ENCODE results near the gene MCL1. TPM values are rescaled to one million over a fixed set of nuclear protein-coding genes. Genes with fewer than 3 reads are reported as not detected.
A peak's percentile ranks its signal among the peaks of the same experiment; 100 is the strongest.

Gene MCL1
- polyA plus RNA-seq, 12 donors = 125 to 262 (median 159) TPM; not detected in 1

DNA sequence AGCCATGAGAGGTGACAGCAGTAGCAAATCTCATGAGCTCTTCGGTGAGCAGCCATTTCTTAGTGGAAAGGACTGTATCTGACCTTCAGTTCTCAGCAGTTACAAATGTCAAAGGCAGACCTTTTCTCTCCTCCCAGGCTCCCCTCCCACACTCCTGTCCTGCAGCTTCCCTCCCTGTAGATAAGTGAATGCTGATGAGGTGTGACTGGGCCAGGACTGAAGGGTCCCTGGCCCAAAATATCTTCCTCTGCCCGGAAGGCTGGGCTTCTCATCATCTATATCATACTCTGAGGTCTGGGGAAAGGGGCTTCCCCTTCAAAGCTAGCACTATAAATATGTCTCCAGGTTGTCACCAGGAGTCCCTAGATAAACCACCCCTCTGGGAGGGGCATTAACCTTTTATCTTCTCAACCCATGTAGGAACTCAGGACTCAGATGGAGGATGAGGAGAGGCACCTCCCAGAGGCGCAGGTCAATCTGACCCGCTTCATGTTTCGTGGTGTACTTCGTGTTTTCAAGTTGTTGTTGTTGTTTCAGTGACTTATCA is 33.9 kb downstream of the MCL1 start:
- DNase-seq = no peak

DNA sequence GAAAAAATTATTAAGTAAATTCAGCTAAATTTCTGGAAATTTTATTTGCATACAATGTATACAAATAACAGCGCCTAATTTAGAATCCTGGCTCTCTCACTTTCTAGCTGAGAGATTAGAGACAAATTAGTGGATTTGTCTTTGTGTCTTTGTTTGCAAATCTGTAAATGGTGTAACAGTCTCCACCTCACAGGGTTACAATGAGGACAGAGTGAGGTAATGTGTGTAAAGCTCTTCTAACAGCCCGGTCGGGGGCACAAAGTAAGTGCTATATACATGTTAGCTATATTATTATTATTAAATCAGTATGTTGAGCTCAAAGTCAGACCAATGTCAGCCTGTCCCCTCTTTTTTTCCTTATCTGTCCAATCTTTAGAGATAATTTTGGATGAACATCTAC is 35.2 kb downstream of the MCL1 start:
- DNase-seq = no peak

DNA sequence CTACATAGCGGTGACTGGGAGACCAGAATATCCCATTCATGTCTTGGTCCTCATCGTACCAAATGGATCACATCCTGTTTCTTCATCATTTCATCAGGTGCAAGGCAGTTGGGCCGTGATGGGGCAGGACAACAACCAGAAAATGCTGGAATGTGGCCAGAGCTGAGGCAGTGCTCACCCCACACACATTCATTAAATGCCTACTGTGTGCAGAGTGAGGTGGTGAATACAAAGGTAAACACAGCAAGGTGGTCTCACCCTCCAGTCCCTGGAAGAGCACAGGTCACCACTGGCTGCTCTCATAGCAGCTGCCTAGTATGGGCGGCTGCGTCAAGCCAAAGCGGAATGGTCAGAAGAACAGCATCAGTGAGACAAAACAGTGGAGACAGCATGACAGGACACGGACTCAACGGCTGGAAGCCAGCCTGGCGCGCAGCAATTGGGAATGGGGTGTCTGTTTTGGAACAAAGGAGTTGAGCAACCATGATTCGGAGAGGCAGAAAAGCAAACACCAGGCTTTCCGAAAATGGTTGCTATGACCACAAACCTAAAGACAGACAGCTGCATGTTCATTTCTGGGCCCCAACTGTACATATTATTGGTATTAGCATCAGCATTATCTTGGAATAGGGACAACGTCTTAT is 35.8 kb downstream of the MCL1 start:
- DNase-seq = peak; percentile 75

DNA sequence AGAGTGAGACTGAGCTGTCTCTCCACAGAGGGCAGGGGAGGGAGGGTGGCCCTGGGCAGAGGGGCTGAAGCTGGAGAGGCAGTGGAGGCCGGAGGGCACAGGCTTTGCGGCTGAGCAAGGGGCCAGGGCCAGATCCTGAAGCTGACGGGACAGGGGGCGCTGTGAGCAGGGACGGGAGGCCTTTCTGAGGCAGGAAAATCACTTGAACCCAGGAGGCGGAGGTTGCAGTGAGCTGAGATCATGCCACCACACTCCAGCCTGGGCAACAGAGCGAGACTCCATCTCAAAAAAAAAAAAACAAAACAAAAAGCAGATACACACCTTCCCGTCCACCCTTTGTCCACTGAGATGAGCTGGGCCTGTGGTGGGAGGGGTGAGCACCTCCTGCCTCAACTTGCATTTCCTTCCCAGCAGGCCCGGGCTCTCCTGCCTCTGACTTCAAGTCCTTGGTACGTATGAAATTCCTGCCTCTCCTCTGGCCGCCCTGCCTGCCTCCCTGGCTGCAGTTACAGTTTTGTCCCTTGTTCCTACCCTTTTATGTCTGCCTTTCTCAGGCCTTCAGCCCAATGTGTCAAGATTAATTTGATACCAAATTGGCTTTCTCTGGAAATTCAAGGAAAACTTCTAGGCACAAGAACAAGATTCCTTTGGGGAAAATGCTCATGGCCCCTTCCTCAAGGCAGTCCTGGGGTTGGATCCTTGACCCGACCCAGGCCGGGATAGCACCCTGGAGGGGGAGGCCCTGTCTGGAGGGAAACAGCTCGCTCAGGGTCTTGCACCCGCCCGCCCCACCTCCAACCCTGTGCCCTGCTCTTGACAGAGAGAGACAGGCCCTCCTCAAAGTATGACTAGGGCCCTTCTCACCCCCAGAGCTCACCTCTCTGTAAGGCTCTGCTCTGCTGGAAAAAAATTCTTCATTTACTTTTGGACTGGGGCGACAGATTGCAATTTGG is 41.4 kb downstream of the MCL1 start:
- no peak for DNase-seq

DNA sequence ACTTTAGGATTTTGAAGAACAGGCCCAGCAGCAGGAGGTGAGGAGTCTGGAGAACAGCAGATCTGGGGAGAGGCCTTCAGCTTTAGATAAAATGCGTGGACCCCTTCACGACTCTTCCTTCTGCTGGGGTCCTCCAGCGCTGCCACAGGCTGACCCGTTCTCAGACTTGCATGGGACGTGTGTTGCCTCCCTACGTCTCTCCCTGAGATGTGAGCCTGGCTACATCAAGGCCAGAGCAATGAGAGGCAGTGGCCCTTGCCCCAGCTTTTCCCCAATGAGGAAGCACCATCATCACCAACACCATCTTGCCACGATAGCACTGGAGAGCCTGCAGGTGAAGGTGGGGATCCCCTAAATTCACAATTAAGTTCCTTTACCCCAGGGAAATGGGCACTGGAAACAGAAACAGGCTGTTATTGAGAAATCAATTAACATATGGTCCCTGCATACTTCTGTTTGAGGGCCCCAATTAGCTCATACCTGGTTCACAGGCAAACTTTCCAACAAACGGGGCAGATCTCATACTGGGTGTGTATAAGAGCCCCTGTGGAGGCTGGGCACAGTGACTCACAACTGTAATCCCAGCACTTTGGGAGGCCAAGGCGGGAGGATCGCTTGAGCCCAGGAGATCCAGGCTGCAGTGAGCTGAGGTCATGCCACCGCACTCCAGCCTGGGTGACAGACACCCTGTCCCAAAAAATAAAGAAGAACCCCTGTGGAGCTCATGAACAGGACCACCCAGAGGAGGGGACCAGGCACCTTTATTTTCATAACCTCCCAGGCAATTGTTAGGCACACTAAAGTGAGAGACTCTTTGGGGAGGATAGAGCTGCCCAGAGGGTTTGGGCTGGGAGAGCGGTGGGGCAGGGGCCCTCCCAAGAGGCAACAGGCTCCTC is 42.3 kb downstream of the MCL1 start:
- no peak for DNase-seq

DNA sequence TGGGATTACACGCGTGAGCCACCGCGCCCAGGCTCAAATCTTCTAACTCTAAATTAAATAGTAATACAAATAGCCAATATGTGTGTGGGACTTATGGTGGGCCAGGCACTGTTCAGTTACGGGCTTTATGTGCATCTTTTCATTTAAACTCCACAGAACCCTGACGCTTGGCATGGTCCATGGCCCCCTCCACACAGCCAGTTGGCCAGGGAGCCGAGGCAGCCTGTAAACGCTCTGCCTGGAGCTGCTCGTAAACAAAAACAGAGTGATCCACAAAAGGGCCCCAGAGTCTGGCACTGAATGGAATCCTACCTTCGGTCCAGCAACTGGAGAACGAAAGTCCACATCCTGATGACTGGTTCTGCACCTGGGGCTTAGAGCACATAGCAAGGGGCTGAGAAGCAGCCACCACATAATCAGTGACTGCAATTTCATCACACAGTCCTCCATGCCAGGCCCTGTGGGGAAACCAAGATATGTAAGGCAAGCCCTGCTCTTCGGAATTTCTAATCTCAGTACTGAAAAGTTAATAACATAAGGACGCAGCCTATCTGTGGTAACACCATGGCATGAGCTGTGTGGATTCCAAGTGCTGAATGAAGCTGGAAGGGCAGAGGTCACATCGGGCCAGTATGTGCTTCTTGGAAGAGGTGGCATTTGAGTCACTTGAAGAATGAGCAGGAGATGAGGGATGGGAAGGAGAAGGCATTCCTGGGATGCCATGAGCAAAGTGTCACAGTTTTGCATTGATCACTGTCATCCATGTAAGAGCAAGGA is 43.7 kb downstream of the MCL1 start:
- DNase-seq = no peak

DNA sequence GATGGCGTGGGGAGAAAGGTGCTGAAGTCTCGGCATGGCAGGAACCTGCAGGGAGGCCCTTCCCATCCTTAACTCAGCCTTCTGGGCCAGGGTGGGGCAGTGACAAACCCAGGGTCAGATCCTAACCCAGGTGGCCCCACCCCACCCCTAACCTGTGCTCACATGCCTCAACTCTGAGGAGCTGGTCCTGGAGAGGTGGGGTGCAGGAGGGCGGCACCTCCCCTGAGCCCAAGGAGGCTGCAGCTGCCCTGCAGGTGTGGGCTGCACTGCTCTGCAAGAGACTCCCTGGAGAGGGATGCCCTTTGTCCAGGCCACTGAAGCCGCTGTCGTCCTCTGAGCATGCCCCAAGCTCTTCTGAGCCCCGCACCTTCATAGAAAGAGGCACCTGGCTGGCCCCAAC is 45.4 kb downstream of the MCL1 start:
- DNase-seq = no peak

DNA sequence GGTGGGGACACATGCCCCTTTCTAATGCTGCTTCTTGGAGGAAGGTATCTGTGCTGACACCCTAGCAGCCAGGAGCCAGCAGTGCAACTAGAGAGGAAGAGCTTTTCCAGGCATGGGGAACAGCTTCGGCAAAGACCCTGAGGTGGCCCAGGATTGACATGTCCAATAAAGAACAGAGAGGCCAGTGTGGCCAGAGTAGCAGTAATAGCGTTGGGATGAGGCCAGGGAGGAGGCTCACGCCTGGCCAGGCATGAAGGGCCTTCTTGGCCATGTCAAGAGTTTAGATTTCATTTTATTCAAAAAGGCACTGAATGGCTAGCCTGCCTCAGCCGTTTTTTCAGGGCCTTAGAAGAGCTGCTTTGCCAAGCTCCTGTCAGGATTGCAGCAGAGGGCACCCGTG is 46.5 kb downstream of the MCL1 start:
- DNase-seq = no peak

DNA sequence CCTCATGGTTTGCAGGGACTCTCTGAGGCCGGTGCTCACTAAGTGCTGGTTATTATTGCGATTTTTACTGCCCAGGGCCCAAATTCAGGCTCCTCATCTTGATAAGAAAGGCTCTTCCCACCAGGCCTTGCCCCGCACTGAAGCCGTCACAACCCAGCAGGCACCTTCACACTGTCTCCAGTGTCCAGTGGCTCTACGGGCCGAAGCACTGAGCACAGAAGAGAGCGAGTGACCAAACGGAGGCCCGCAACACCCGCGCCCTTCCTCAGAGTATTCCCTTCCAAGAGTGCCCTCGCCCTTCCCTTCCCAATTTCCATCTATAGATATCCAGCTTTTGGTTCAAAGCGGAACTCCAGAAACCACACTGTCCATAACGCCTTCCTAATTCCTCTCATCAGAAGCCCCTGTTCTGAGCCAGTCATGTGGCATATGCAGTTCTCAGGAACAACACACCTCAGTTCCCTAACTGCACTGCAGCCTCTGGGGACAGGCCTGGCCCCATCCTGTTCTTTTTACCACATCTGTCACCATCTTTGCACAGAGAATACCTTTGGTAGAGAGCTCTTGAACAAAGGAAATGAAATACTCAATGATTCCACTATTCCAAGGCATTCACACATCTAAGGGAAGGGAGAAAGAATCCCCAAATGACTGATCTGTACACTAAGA is 48.8 kb downstream of the MCL1 start:
- DNase-seq = no peak

DNA sequence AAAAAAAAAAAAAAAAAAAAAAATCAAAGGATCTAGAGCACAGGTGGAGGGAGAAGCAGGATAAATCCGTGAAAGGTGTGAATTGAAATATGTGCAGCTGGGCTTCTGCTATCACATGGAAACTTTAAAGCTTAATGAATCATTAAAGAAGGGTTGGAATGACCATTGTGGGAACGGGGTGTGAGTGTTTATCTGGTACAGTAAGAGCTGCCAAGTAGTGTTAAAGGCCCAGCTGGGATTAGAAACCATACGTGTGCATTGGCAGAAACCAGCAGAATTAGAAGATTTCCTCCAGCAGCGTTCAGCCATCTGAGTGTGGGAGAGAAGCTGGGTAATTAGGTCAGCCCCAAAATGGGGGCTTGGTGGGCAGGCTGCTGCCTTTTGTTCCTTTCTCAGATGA is 50.4 kb downstream of the MCL1 start:
- DNase-seq = no peak

DNA sequence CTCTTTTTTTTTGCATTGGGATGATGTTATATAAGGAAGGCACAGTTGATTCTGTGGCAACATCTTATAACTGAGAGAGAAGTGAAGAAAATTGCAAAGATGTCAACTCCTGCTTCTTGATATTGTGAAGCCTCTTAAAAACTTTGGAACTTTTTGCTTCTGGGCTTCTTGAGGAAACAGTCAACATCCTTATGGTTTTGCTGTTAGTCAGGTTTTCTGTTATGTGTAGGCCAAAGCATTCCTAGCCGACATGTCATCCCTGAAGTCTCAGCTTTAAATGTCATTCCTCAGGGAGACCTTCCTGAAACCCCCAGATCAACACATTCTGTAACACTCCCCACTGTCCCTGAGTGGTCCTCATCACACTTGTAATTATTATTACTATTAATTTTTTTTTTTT is 51.2 kb downstream of the MCL1 start:
- DNase-seq = no peak

DNA sequence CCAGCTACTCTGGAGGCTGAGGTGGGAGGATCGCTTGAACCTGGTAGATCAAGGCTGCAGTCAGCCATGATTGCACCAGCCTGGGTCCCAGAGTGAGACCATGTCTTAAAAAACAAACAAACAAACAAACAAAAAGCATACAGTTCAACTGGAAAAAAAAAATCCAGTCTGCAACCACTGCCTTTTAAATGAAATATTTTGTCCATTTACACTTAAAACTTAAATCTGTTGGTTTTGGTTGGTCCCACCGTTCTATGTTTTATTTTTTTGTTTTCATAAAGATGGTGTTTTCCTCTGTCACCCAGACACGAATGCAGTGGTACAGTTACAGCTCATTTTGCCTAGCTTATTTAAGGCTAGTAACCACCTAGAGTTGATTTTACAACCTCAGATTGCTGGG is 54.1 kb downstream of the MCL1 start:
- DNase-seq = no peak

Other genes starting within 250 kb of the MCL1 start
- gene RPRD2, start 215.5 kb downstream of the MCL1 start, polyA plus RNA-seq (ENCODE audit: insufficient read length in 12 of 12) = 100 to 1,000 TPM in 1 of 12 donors, 10 to 100 TPM in 11; 25.9 to 181 (median 27.8) TPM
- 10 to 100 TPM in 11 of 12 donors, not detected in 1; 13.1 to 25.8 (median 20.4) TPM for gene TARS2, start 92.2 kb downstream of the MCL1 start, polyA plus RNA-seq (ENCODE audit: insufficient read length in 12 of 12)
- 10 to 100 TPM in 2 of 12 donors, 1 to 10 TPM in 9, not detected in 1; 2.9 to 26.5 (median 4.4) TPM for gene ECM1, start 71.5 kb downstream of the MCL1 start, polyA plus RNA-seq (ENCODE audit: insufficient read length in 12 of 12)
- 1 to 10 TPM in 5 of 12 donors, under 1 TPM in 4, not detected in 3; 0.40 to 2.0 (median 1.2) TPM for gene FALEC, start 63.9 kb downstream of the MCL1 start, polyA plus RNA-seq (ENCODE audit: insufficient read length in 12 of 12)
- gene ADAMTSL4, start 30.2 kb downstream of the MCL1 start, polyA plus RNA-seq (ENCODE audit: insufficient read length in 12 of 12) = 10 to 100 TPM in 11 of 12 donors, not detected in 1; 37.5 to 77.9 (median 49.0) TPM
- gene ENSA, start 50.0 kb upstream of the MCL1 start, polyA plus RNA-seq (ENCODE audit: insufficient read length in 12 of 12) = 100 to 1,000 TPM in 11 of 12 donors, not detected in 1; 102 to 177 (median 118) TPM
- gene GOLPH3L, start 117.5 kb upstream of the MCL1 start, polyA plus RNA-seq (ENCODE audit: insufficient read length in 12 of 12) = 10 to 100 TPM in 11 of 12 donors, not detected in 1; 15.0 to 27.1 (median 19.7) TPM
- gene HORMAD1, start 141.3 kb upstream of the MCL1 start, polyA plus RNA-seq (ENCODE audit: insufficient read length in 12 of 12) = under 1 TPM in 1 of 12 donors, not detected in 11; 0.27 TPM
- 10 to 100 TPM in 10 of 12 donors, 1 to 10 TPM in 1, not detected in 1; 9.7 to 26.8 (median 14.5) TPM for gene CTSS, start 186.2 kb upstream of the MCL1 start, polyA plus RNA-seq (ENCODE audit: insufficient read length in 12 of 12)
- gene CTSK, start 228.7 kb upstream of the MCL1 start, polyA plus RNA-seq (ENCODE audit: insufficient read length in 12 of 12) = 100 to 1,000 TPM in 2 of 12 donors, 10 to 100 TPM in 9, not detected in 1; 52.9 to 166 (median 61.1) TPM

Data from muscle of arm (tissue), 12 donors.